Measurements from ENCODE around the gene RRP12.

GRCh38 chr10:97336446-97336845 lies 64.7 kb downstream of the RRP12 start:
- no peak for TF ChIP-seq CTCF (conservative IDR thresholded peaks at IDR 0.05; ENCODE audit: low read depth, low read length)
- TF ChIP-seq EZH2 (IDR thresholded peaks at IDR 0.05; ENCODE audit: low read length, unreplicated experiment) = no peak

All from PC-3 (cell line).